SKM-1 (cell line): ENCODE measurements around the gene ZNF235.
"Not testable (repeated sequence)": the region's sequence is repeated elsewhere in the genome, so short reads cannot be mapped to it uniquely, and the experiment has no call there.

Experiments used
- DNase-seq: peaks from one replicate; lab custom pipeline; 2025; ENCODE audit not compliant: unreplicated experiment; lab: John Stamatoyannopoulos, UW

The ZNF235 gene

GRCh38 chr19:44258136-44258535 lies 46.7 kb downstream of the ZNF235 start:
- no peak for DNase-seq

DNA sequence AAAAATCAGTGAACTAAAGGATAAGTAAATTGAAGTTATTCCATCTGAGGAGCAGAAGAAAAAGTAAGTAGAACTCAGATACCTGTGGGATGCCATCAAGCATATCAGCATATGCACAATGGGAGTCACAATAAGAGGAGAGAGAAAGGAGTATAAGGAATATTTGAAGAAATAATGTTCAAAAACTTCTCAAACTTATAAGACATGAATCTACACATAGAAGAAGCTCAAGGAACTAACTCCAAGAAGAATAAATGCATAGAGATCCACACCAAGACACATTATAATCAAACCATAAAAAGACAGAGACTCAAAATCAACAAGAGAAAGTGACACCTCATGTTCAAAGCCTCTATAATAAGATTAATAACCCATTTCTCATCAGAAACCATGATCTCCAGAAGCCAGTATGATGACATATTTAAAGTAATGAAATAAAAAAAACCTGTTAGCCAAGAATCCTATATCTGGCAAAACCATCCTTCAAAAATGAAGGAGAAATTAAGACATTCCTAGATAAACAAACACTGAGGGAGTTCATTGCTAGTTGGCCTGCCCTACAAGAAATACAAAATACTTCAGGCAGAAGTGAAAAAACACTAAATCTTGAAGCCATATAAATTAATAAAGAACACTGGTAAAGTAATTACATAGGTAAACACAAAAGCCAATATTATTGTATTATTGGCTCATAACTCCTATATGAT lies 49.0 kb downstream of the ZNF235 start:
- DNase-seq = no peak

DNA sequence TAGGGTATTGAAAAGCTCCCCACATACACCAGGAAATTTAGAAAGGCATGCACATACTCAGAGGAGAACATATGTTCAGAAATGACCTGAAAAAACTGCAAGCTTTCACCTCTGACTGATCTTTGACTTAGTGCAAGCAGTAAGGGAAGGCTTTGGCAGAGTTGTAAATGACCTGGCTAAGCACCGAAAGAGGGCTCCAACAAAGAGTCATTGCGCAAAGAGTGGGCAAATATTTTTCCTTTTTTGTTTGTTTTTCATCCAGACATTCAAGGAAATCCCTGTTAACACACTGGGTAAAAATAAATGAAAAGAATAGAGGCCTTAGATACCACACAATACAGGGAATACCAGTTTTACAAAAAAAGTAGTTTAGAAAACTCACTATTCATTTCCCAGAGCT lies 50.3 kb downstream of the ZNF235 start:
- no peak for DNase-seq

GRCh38 chr19:44253392-44253791 lies 51.4 kb downstream of the ZNF235 start:
- DNase-seq = not testable (repeated sequence)

- DNase-seq = not testable (repeated sequence)
Observed at GRCh38 chr19:44252332-44252731, 52.5 kb downstream of the ZNF235 start.

- DNase-seq = no peak
Observed at GRCh38 chr19:44236384-44236783, 68.4 kb downstream of the ZNF235 start.
